ENCODE measurements around the gene CDH18.

GRCh38 chr5:19713740-19714139 is 274.3 kb downstream of the CDH18 start:
- TF ChIP-seq CTCF (IDR thresholded peaks at IDR 0.05; ENCODE audit: low read length): no peak
- TF ChIP-seq EZH2 (optimal IDR thresholded peaks at IDR 0.05; ENCODE audit: low read depth, low read length): no peak
- no peak for TF ChIP-seq EZH2phosphoT487 (IDR thresholded peaks at IDR 0.05; ENCODE audit: low read length)

Measured in MM.1S (cell line).